Calu3 (cell line): ENCODE measurements around the gene FOXJ1. TPM values are rescaled to one million over a fixed set of nuclear protein-coding genes. Genes with fewer than 3 reads are reported as not detected.

ENCODE experiments used
- BruUV-seq: library from RNA; stranded (reverse); fragments of 400-500 nt; replicated peaks from 2 replicates; lab custom pipeline; 2021; lab: Mats Ljungman, UMichigan
- CTCF ChIA-PET: fragments of 300-600 bp; sonication (Branson Sonifier 250); formaldehyde crosslinking; loops from one replicate; lab custom pipeline; 2022; ENCODE audit warnings: antibody characterized with exemption; lab: Charles Lee
- DNase-seq: peaks from one replicate; pipeline ENCODE4 v3.0.0; 2022
- H3K27ac Mint-ChIP-seq: one replicate; pipeline ENCODE4 v1.8.0; 2022; ENCODE audit warnings: mixed read lengths; ENCODE audit not compliant: unreplicated experiment
- H3K27me3 Mint-ChIP-seq: one replicate; pipeline ENCODE4 v1.8.0; 2022; ENCODE audit warnings: mixed read lengths; ENCODE audit not compliant: unreplicated experiment
- H3K36me3 Mint-ChIP-seq: one replicate; pipeline ENCODE4 v1.8.0; 2022; ENCODE audit warnings: mild to moderate bottlenecking, moderate library complexity, mixed read lengths; ENCODE audit not compliant: insufficient read depth, unreplicated experiment
- H3K4me1 Mint-ChIP-seq: one replicate; pipeline ENCODE4 v1.8.0; 2022; ENCODE audit warnings: mild to moderate bottlenecking, low read depth, mixed read lengths; ENCODE audit not compliant: unreplicated experiment
- H3K4me3 Mint-ChIP-seq: one replicate; pipeline ENCODE4 v1.8.0; 2022; ENCODE audit warnings: mild to moderate bottlenecking, low read depth, moderate library complexity, mixed read lengths; ENCODE audit not compliant: unreplicated experiment
- H3K9me3 Mint-ChIP-seq: one replicate; pipeline ENCODE4 v1.8.0; 2022; ENCODE audit warnings: low read depth, mixed read lengths; ENCODE audit not compliant: unreplicated experiment
- CTCF ChIP-seq: fragments of 200-600 bp; IDR thresholded peaks from one replicate; pipeline ENCODE4 v1.8.0; 2022; ENCODE audit warnings: antibody characterized with exemption; ENCODE audit not compliant: unreplicated experiment
- intact Hi-C: fragments of 100-400 bp; cut with micrococcal nuclease; formaldehyde crosslinking; loops from one replicate; pipeline ENCODE4 v1.10.0; 2022; ENCODE audit not compliant: unreplicated experiment
- total RNA-seq: library from RNA; stranded (reverse); gene quantifications from 2 replicates; pipeline ENCODE4 v1.2.3, GENCODE V29; 2022

FOXJ1 gene
- total RNA-seq, 1 experiment from 2014 or later = not detected

GRCh38 chr17:76150712-76151622 is 9.9 kb upstream of the FOXJ1 start:
- intact Hi-C loops = no loop called here
- Mint-ChIP-seq H3K27ac (no peak overlapping the region), H3K9me3 (no peaks in the 10 kb centered on the region), H3K4me3 (no peak overlapping the region), H3K27me3 (no peaks in the 10 kb centered on the region), H3K4me1 (no peaks in the 10 kb centered on the region), H3K36me3 (no peaks in the 10 kb centered on the region)
- DNase-seq = no peak
- CTCF ChIA-PET = no interaction called here
- no peak for TF ChIP-seq CTCF
- no TSS peak for BruUV-seq

- no peak overlapping the region for H3K27ac Mint-ChIP-seq
- H3K36me3 Mint-ChIP-seq = no peaks in the 10 kb centered on the region
- no peak for TF ChIP-seq CTCF
- no peak for DNase-seq
- intact Hi-C loops = no loop called here
- CTCF ChIA-PET = no interaction called here
- H3K9me3 Mint-ChIP-seq = no peaks in the 10 kb centered on the region
- no peaks in the 10 kb centered on the region for H3K4me1 Mint-ChIP-seq
- H3K27me3 Mint-ChIP-seq = no peaks in the 10 kb centered on the region
- no TSS peak for BruUV-seq
- H3K4me3 Mint-ChIP-seq = no peak overlapping the region
These were observed 8.2 kb upstream of the FOXJ1 start for GRCh38 chr17:76149214-76149613.

GRCh38 chr17:76148015-76148326 is 6.9 kb upstream of the FOXJ1 start:
- Mint-ChIP-seq H3K9me3 (no peaks in the 10 kb centered on the region), H3K27ac (no peak overlapping the region), H3K36me3 (no peaks in the 10 kb centered on the region), H3K4me3 (no peak overlapping the region), H3K4me1 (no peaks in the 10 kb centered on the region), H3K27me3 (no peaks in the 10 kb centered on the region)
- intact Hi-C loops = no loop called here
- no peak for TF ChIP-seq CTCF
- BruUV-seq = no TSS peak
- DNase-seq = no peak
- CTCF ChIA-PET = interaction anchor here (0.7 kb wide), 1 partner anchor 32 kb away, joined by 3 read pairs; no protein-coding TSS in a partner anchor

GRCh38 chr17:76147211-76148014 is 6.4 kb upstream of the FOXJ1 start:
- Mint-ChIP-seq H3K36me3 (no peaks in the 10 kb centered on the region), H3K4me1 (no peaks in the 10 kb centered on the region), H3K9me3 (no peaks in the 10 kb centered on the region), H3K27ac (no peak overlapping the region), H3K4me3 (no peak overlapping the region), H3K27me3 (no peaks in the 10 kb centered on the region)
- no peak for DNase-seq
- TF ChIP-seq CTCF = peak; percentile 40
- intact Hi-C loops = no loop called here
- CTCF ChIA-PET = no interaction called here
- BruUV-seq = no TSS peak
